HL-60 (cell line): ENCODE results near the gene PRKAG2.

Experiments used
- CTCF ChIP-seq: IDR thresholded peaks from one replicate; pipeline ENCODE4 v1.5.1; 2011; ENCODE audit warnings: low read length, control low read depth, inconsistent platforms; ENCODE audit not compliant: insufficient read depth
- GABPA ChIP-seq: IDR thresholded peaks from 2 replicates; pipeline ENCODE4 v1.6.1; 2012; ENCODE audit warnings: low read depth
- POLR2AphosphoS5 ChIP-seq: IDR thresholded peaks from 2 replicates; pipeline ENCODE4 v1.6.1; 2012; ENCODE audit warnings: low read depth
- TF ChIP-seq, protein P1 (sequence below): IDR thresholded peaks from 2 replicates; pipeline ENCODE4 v1.6.1; 2012; ENCODE audit warnings: low read depth; ENCODE audit not compliant: insufficient replicate concordance

- no peak for TF ChIP-seq CTCF
- TF ChIP-seq GABPA: no peak
- no peak; the same call in 1 of the 2 replicates for TF ChIP-seq POLR2AphosphoS5
- TF ChIP-seq, protein P1, sequence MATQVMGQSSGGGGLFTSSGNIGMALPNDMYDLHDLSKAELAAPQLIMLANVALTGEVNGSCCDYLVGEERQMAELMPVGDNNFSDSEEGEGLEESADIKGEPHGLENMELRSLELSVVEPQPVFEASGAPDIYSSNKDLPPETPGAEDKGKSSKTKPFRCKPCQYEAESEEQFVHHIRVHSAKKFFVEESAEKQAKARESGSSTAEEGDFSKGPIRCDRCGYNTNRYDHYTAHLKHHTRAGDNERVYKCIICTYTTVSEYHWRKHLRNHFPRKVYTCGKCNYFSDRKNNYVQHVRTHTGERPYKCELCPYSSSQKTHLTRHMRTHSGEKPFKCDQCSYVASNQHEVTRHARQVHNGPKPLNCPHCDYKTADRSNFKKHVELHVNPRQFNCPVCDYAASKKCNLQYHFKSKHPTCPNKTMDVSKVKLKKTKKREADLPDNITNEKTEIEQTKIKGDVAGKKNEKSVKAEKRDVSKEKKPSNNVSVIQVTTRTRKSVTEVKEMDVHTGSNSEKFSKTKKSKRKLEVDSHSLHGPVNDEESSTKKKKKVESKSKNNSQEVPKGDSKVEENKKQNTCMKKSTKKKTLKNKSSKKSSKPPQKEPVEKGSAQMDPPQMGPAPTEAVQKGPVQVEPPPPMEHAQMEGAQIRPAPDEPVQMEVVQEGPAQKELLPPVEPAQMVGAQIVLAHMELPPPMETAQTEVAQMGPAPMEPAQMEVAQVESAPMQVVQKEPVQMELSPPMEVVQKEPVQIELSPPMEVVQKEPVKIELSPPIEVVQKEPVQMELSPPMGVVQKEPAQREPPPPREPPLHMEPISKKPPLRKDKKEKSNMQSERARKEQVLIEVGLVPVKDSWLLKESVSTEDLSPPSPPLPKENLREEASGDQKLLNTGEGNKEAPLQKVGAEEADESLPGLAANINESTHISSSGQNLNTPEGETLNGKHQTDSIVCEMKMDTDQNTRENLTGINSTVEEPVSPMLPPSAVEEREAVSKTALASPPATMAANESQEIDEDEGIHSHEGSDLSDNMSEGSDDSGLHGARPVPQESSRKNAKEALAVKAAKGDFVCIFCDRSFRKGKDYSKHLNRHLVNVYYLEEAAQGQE: no peak
Measured at GRCh38 chr7:151837285-151838042, 39.5 kb downstream of the PRKAG2 start.
